Smooth muscle cell (in vitro differentiated cells): ENCODE results near the gene ADAMTS16. TPM values are rescaled to one million over a fixed set of nuclear protein-coding genes. Genes with fewer than 3 reads are reported as not detected.

Source experiments
- DNase-seq: peaks from one replicate; lab custom pipeline; 2025; ENCODE audit not compliant: unreplicated experiment; lab: John Stamatoyannopoulos, UW
- H2AFZ ChIP-seq: fragments of 200-600 bp; sonication (generic); 2 replicates; pipeline ENCODE4 v1.6.0; 2016; ENCODE audit warnings: antibody characterized with exemption, low read depth, mild to moderate bottlenecking
- H3F3A ChIP-seq: fragments of 200-600 bp; sonication (generic); 2 replicates; pipeline ENCODE4 v1.6.0; 2017; ENCODE audit warnings: antibody characterized with exemption, low read depth
- H3K27ac ChIP-seq: fragments of 200-600 bp; sonication (generic); 2 replicates; pipeline ENCODE4 v1.5.1; 2016; ENCODE audit warnings: low read depth, mild to moderate bottlenecking
- H3K27me3 ChIP-seq: fragments of 200-600 bp; sonication (generic); 2 replicates; pipeline ENCODE4 v1.6.1; 2016; ENCODE audit warnings: low read depth, mild to moderate bottlenecking
- H3K36me3 ChIP-seq: fragments of 200-600 bp; sonication (generic); 2 replicates; pipeline ENCODE4 v1.5.1; 2016; ENCODE audit warnings: low read depth
- H3K4me1 ChIP-seq: fragments of 200-600 bp; sonication (generic); 2 replicates; pipeline ENCODE4 v1.5.1; 2016; ENCODE audit warnings: low read depth
- H3K4me2 ChIP-seq: fragments of 200-600 bp; sonication (generic); 2 replicates; pipeline ENCODE4 v1.6.0; 2016; ENCODE audit warnings: mild to moderate bottlenecking
- H3K4me3 ChIP-seq: fragments of 200-600 bp; sonication (generic); 2 replicates; pipeline ENCODE4 v1.5.1; 2016; ENCODE audit warnings: mild to moderate bottlenecking
- H3K79me2 ChIP-seq: fragments of 200-600 bp; sonication (generic); 2 replicates; pipeline ENCODE4 v1.6.0; 2016; ENCODE audit warnings: low read depth, mild to moderate bottlenecking
- H3K9ac ChIP-seq: fragments of 200-600 bp; sonication (generic); 2 replicates; pipeline ENCODE4 v1.6.0; 2016; ENCODE audit warnings: low read depth
- H3K9me3 ChIP-seq: fragments of 200-600 bp; sonication (generic); replicated peaks from 2 replicates; pipeline ENCODE4 v1.5.1; 2016; ENCODE audit warnings: low read depth
- H4K20me1 ChIP-seq: fragments of 200-600 bp; sonication (generic); 2 replicates; pipeline ENCODE4 v1.6.0; 2016; ENCODE audit warnings: low read depth
- CTCF ChIP-seq: fragments of 200-600 bp; sonication (generic); IDR thresholded peaks from 2 replicates; pipeline ENCODE4 v1.5.1; 2017; ENCODE audit warnings: borderline replicate concordance, mild to moderate bottlenecking, antibody characterized with exemption; ENCODE audit not compliant: insufficient read depth, poor library complexity, severe bottlenecking
- WGBS: methylation state at CpG from one replicate; pipeline ENCODE4 v1.1.7; 2016; ENCODE audit warnings: low lambda C conversion rate; 5-methylcytosine and 5-hydroxymethylcytosine counted together
- polyA plus RNA-seq: library from polyadenylated mRNA; unstranded; fragments of >200 nt; fragmentation: Nextera tagmentation; extraction: Ambion mirVana; gene quantifications from 2 replicates; pipeline ENCODE4 v1.2.1, GENCODE V29; 2016
- total RNA-seq: library from RNA; depleted of rRNA; stranded (reverse); fragments of >200 nt; gene quantifications from 2 replicates; pipeline ENCODE4 v1.2.3, GENCODE V29; 2014

ADAMTS16 gene
- total and polyA plus RNA-seq, 2 experiments from 2014 or later, result 4.7 to 6.2 TPM

GRCh38 chr5:5181650-5182324 lies 41.7 kb downstream of the ADAMTS16 start:
- Histone ChIP-seq H3K27me3 (peaks cover 3% of the 10 kb centered on the region), H3K9me3 (no peaks in the 10 kb centered on the region), H3K36me3 (no peaks in the 10 kb centered on the region), H3F3A (no peaks in the 10 kb centered on the region), H3K4me1 (peaks cover 27% of the 10 kb centered on the region), H3K4me2 (no peak overlapping the region), H2AFZ (no peak overlapping the region), H3K9ac (no peak overlapping the region), H3K79me2 (no peaks in the 10 kb centered on the region), H3K4me3 (no peak overlapping the region), H3K27ac (no peak overlapping the region), H4K20me1 (no peaks in the 10 kb centered on the region)
- DNase-seq, result no peak
- TF ChIP-seq CTCF, result no peak
- 72% methylated on average over 14 of the region's 14 CpGs for WGBS

- Histone ChIP-seq H3K4me1 (peaks cover 27% of the 10 kb centered on the region), H2AFZ (peak overlapping the region; percentile 8), H3F3A (no peaks in the 10 kb centered on the region), H3K79me2 (no peaks in the 10 kb centered on the region), H3K36me3 (no peaks in the 10 kb centered on the region), H3K9me3 (no peaks in the 10 kb centered on the region), H3K27ac (peak overlapping the region; percentile 48), H3K9ac (no peak overlapping the region), H3K4me3 (no peak overlapping the region), H3K27me3 (peaks cover 3% of the 10 kb centered on the region), H3K4me2 (peak overlapping the region; percentile 20), H4K20me1 (no peaks in the 10 kb centered on the region)
- DNase-seq, result no peak
- no peak for TF ChIP-seq CTCF
- 44% methylated on average over 5 of the region's 5 CpGs for WGBS
Observed at GRCh38 chr5:5182508-5183188, 42.5 kb downstream of the ADAMTS16 start.

GRCh38 chr5:5183189-5183699 lies 43.1 kb downstream of the ADAMTS16 start:
- Histone ChIP-seq H3K27ac (peak overlapping the region; percentile 48), H3K4me1 (peaks cover 27% of the 10 kb centered on the region)

More at GRCh38 chr5:5183189-5183699, 43.1 kb downstream of the ADAMTS16 start:
- Histone ChIP-seq H3K4me3 (no peak overlapping the region), H3K36me3 (no peaks in the 10 kb centered on the region), H3K79me2 (no peaks in the 10 kb centered on the region), H3F3A (no peaks in the 10 kb centered on the region), H3K9me3 (no peaks in the 10 kb centered on the region), H3K9ac (no peak overlapping the region), H2AFZ (no peak overlapping the region), H3K4me2 (no peak overlapping the region), H4K20me1 (no peaks in the 10 kb centered on the region), H3K27me3 (peaks cover 3% of the 10 kb centered on the region)
- TF ChIP-seq CTCF, result no peak
- no peak for DNase-seq
- WGBS, result 37% methylated on average over 16 of the region's 16 CpGs
